ENCODE results near the gene TSPAN6.
A peak's percentile ranks its signal among the peaks of the same experiment; 100 is the strongest.

TSPAN6 gene

GRCh38 chrX:100636321-100636991, at the start of gene TSPAN6:
TSS of gene TSPAN6 (minus strand) at chrX:100636806. CDS start at chrX:100636694, 112 bp downstream.
- H3K27ac ChIP-seq (ENCODE audit: low read depth, low read length): peak within 1 kb of the TSS; percentile 91
- no peaks in the 10 kb centered on the region for H3K9me3 ChIP-seq (ENCODE audit: control insufficient read depth, insufficient read depth, low read depth, low read length)
- peak within 1 kb of the TSS; percentile 98 for H3K9ac ChIP-seq (ENCODE audit: low read length)
- peaks cover 26% of the 10 kb centered on the region for H3K36me3 ChIP-seq (ENCODE audit: control insufficient read depth, insufficient read depth, low read length)
- H3K27me3 ChIP-seq (ENCODE audit: control insufficient read depth, insufficient read depth, low read length): peaks cover 4% of the 10 kb centered on the region; the same call in 1 of the 2 replicates
- H3K4me3 ChIP-seq (ENCODE audit: low read depth, low read length): peak within 1 kb of the TSS; percentile 83
- H3K4me1 ChIP-seq (ENCODE audit: control insufficient read depth, insufficient read depth, low read length): peaks cover 3% of the 10 kb centered on the region; the same call in 1 of the 2 replicates

GRCh38 chrX:100685997-100686305, 49.3 kb upstream of the TSPAN6 start:
- H3K4me1 ChIP-seq (ENCODE audit: control insufficient read depth, insufficient read depth, low read length): no peaks in the 10 kb centered on the region
- H3K27ac ChIP-seq (ENCODE audit: low read depth, low read length): no peak overlapping the region
- H3K9me3 ChIP-seq (ENCODE audit: control insufficient read depth, insufficient read depth, low read depth, low read length): no peaks in the 10 kb centered on the region
- no peaks in the 10 kb centered on the region for H3K36me3 ChIP-seq (ENCODE audit: control insufficient read depth, insufficient read depth, low read length)
- H3K9ac ChIP-seq (ENCODE audit: low read length): no peak overlapping the region
- no peaks in the 10 kb centered on the region; the same call in 1 of the 2 replicates for H3K27me3 ChIP-seq (ENCODE audit: control insufficient read depth, insufficient read depth, low read length)
- H3K4me3 ChIP-seq (ENCODE audit: low read depth, low read length): no peak overlapping the region

GRCh38 chrX:100685284-100685996, 48.8 kb upstream of the TSPAN6 start:
- Histone ChIP-seq H3K9me3 (ENCODE audit: control insufficient read depth, insufficient read depth, low read depth, low read length) (no peaks in the 10 kb centered on the region), H3K9ac (ENCODE audit: low read length) (no peak overlapping the region), H3K27ac (ENCODE audit: low read depth, low read length) (no peak overlapping the region), H3K4me1 (ENCODE audit: control insufficient read depth, insufficient read depth, low read length) (no peaks in the 10 kb centered on the region), H3K4me3 (ENCODE audit: low read depth, low read length) (no peak overlapping the region), H3K27me3 (ENCODE audit: control insufficient read depth, insufficient read depth, low read length) (no peaks in the 10 kb centered on the region; the same call in 1 of the 2 replicates), H3K36me3 (ENCODE audit: control insufficient read depth, insufficient read depth, low read length) (no peaks in the 10 kb centered on the region)

DNA sequence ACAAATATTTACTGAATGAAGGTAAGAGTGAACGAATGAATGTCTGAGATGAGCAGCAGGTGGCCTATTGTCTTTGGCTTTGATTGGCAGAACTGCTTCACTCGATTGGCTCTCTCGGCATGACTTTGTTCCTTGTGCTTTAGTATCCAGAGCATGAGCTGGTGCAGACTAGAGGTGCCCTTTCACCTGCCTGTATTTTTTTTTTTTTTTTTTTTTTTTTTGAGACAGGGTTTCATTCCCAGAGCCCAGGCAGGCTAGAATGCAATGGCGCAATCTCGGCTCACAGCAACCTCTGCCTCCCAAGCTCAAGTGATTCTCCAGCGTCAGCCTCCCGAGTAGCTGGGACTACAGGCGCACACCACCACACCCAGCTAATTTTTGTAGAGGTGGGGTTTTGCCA, 46.3 kb upstream of the TSPAN6 start:
- Histone ChIP-seq H3K27me3 (ENCODE audit: control insufficient read depth, insufficient read depth, low read length) (peaks cover 6% of the 10 kb centered on the region; the same call in 1 of the 2 replicates), H3K4me3 (ENCODE audit: low read depth, low read length) (no peak overlapping the region), H3K27ac (ENCODE audit: low read depth, low read length) (no peak overlapping the region), H3K36me3 (ENCODE audit: control insufficient read depth, insufficient read depth, low read length) (no peaks in the 10 kb centered on the region), H3K4me1 (ENCODE audit: control insufficient read depth, insufficient read depth, low read length) (no peaks in the 10 kb centered on the region; the same call in 1 of the 2 replicates), H3K9me3 (ENCODE audit: control insufficient read depth, insufficient read depth, low read depth, low read length) (no peaks in the 10 kb centered on the region), H3K9ac (ENCODE audit: low read length) (no peak overlapping the region)

DNA sequence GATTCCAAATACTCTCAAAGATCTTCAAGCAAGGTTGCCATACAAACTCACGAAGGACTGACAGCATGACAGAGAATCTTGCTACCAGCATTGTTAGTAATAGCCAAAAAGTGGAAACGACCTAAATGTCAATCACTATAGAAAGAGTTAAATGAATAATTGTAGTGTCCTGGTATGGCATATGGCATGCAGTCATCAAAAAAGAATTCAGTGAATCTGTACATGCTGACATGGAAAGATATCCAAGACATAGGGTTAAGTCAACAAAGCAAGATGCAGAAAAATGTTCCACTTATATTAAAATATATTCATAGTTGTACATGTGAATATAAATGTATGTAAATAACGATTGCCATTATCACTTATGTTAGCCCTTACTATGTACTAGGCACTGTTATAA, 45.0 kb upstream of the TSPAN6 start:
- Histone ChIP-seq H3K9ac (ENCODE audit: low read length) (no peak overlapping the region), H3K27ac (ENCODE audit: low read depth, low read length) (no peak overlapping the region), H3K27me3 (ENCODE audit: control insufficient read depth, insufficient read depth, low read length) (peaks cover 6% of the 10 kb centered on the region; the same call in 1 of the 2 replicates), H3K4me1 (ENCODE audit: control insufficient read depth, insufficient read depth, low read length) (no peaks in the 10 kb centered on the region; the same call in 1 of the 2 replicates), H3K9me3 (ENCODE audit: control insufficient read depth, insufficient read depth, low read depth, low read length) (no peaks in the 10 kb centered on the region), H3K36me3 (ENCODE audit: control insufficient read depth, insufficient read depth, low read length) (no peaks in the 10 kb centered on the region), H3K4me3 (ENCODE audit: low read depth, low read length) (no peak overlapping the region)

DNA sequence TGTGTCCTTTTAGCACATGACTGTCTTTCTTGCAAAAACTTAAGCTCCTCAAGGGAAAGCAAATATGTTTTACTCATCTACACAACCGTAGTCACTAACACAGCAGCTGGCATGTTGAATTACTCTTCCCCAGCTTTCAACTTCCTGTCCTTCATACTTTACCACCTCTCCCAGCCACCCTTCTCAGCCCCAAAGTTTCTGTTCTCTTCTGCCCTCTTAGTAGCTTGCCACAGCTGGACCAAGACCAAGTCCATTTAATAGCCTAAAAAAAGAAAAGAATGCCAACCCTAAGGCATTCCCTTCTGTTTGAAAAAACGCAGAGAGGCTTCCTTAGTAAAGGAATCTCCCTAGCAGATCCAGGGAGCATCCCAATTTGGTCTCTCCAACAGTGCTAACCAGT, 44.1 kb upstream of the TSPAN6 start:
- Histone ChIP-seq H3K4me3 (ENCODE audit: low read depth, low read length) (no peak overlapping the region), H3K27ac (ENCODE audit: low read depth, low read length) (no peak overlapping the region), H3K36me3 (ENCODE audit: control insufficient read depth, insufficient read depth, low read length) (no peaks in the 10 kb centered on the region), H3K9me3 (ENCODE audit: control insufficient read depth, insufficient read depth, low read depth, low read length) (no peaks in the 10 kb centered on the region), H3K4me1 (ENCODE audit: control insufficient read depth, insufficient read depth, low read length) (no peaks in the 10 kb centered on the region; the same call in 1 of the 2 replicates), H3K27me3 (ENCODE audit: control insufficient read depth, insufficient read depth, low read length) (peaks cover 6% of the 10 kb centered on the region; the same call in 1 of the 2 replicates), H3K9ac (ENCODE audit: low read length) (no peak overlapping the region)

- no peaks in the 10 kb centered on the region; the same call in 1 of the 2 replicates for H3K4me1 ChIP-seq (ENCODE audit: control insufficient read depth, insufficient read depth, low read length)
- H3K4me3 ChIP-seq (ENCODE audit: low read depth, low read length): no peak overlapping the region
- H3K27me3 ChIP-seq (ENCODE audit: control insufficient read depth, insufficient read depth, low read length): peaks cover 6% of the 10 kb centered on the region; the same call in 1 of the 2 replicates
- H3K9ac ChIP-seq (ENCODE audit: low read length): no peak overlapping the region
- no peaks in the 10 kb centered on the region for H3K36me3 ChIP-seq (ENCODE audit: control insufficient read depth, insufficient read depth, low read length)
- H3K27ac ChIP-seq (ENCODE audit: low read depth, low read length): no peak overlapping the region
- no peaks in the 10 kb centered on the region for H3K9me3 ChIP-seq (ENCODE audit: control insufficient read depth, insufficient read depth, low read depth, low read length)
These were observed 41.1 kb upstream of the TSPAN6 start for GRCh38 chrX:100677611-100678181.

GRCh38 chrX:100674705-100675104, 38.1 kb upstream of the TSPAN6 start:
- H3K9me3 ChIP-seq (ENCODE audit: control insufficient read depth, insufficient read depth, low read depth, low read length): no peaks in the 10 kb centered on the region
- H3K4me1 ChIP-seq (ENCODE audit: control insufficient read depth, insufficient read depth, low read length): peaks cover 4% of the 10 kb centered on the region; the same call in 1 of the 2 replicates
- H3K9ac ChIP-seq (ENCODE audit: low read length): no peak overlapping the region
- H3K4me3 ChIP-seq (ENCODE audit: low read depth, low read length): no peak overlapping the region
- no peaks in the 10 kb centered on the region for H3K36me3 ChIP-seq (ENCODE audit: control insufficient read depth, insufficient read depth, low read length)
- no peak overlapping the region for H3K27ac ChIP-seq (ENCODE audit: low read depth, low read length)
- H3K27me3 ChIP-seq (ENCODE audit: control insufficient read depth, insufficient read depth, low read length): peaks cover 8% of the 10 kb centered on the region; the same call in 1 of the 2 replicates

DNA sequence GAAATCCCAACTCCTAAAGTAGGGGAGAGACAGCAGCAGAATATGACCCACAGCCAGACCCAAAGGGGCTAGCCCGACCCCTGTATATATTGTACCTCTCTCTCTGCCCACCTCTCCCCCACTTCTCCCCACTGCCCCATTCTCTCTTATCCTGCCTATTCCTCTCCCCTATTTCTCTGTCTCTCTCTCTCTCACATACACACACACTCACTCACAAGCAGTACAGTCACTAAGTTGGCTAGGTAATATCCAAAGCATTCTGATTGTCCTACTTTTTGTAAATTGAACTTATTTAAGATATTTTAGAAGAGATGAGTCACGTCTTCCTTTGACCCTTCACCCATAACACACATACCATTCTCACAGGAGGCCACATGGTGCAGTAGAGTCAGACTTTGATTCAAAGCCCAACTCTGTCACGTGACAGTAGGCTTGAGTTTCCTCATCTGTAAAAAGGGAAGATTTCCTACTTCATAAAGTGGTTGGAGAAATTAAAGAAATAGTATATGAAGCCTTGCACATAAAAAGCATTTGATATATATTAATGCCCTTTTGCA, 36.9 kb upstream of the TSPAN6 start:
- Histone ChIP-seq H3K27ac (ENCODE audit: low read depth, low read length) (no peak overlapping the region), H3K27me3 (ENCODE audit: control insufficient read depth, insufficient read depth, low read length) (peaks cover 6% of the 10 kb centered on the region; the same call in 1 of the 2 replicates), H3K9ac (ENCODE audit: low read length) (no peak overlapping the region), H3K36me3 (ENCODE audit: control insufficient read depth, insufficient read depth, low read length) (no peaks in the 10 kb centered on the region), H3K4me3 (ENCODE audit: low read depth, low read length) (no peak overlapping the region), H3K4me1 (ENCODE audit: control insufficient read depth, insufficient read depth, low read length) (peaks cover 4% of the 10 kb centered on the region; the same call in 1 of the 2 replicates), H3K9me3 (ENCODE audit: control insufficient read depth, insufficient read depth, low read depth, low read length) (no peaks in the 10 kb centered on the region)

GRCh38 chrX:100672966-100673365, 36.4 kb upstream of the TSPAN6 start:
- no peak overlapping the region for H3K4me3 ChIP-seq (ENCODE audit: low read depth, low read length)

More at GRCh38 chrX:100672966-100673365, 36.4 kb upstream of the TSPAN6 start:
- H3K4me1 ChIP-seq (ENCODE audit: control insufficient read depth, insufficient read depth, low read length): peaks cover 4% of the 10 kb centered on the region; the same call in 1 of the 2 replicates
- peaks cover 6% of the 10 kb centered on the region; the same call in 1 of the 2 replicates for H3K27me3 ChIP-seq (ENCODE audit: control insufficient read depth, insufficient read depth, low read length)
- H3K9ac ChIP-seq (ENCODE audit: low read length): no peak overlapping the region
- no peaks in the 10 kb centered on the region for H3K9me3 ChIP-seq (ENCODE audit: control insufficient read depth, insufficient read depth, low read depth, low read length)
- H3K27ac ChIP-seq (ENCODE audit: low read depth, low read length): no peak overlapping the region
- no peaks in the 10 kb centered on the region for H3K36me3 ChIP-seq (ENCODE audit: control insufficient read depth, insufficient read depth, low read length)

Measured in HUES6 (cell line).